Stimulated activated CD4-positive, alpha-beta T cell treated with anti-CD3 and anti-CD28 coated beads, Interleukin-4, amount 100 ng/mL, for 24 hours (primary cell): ENCODE results near the gene ZNF264.

ENCODE experiments used
- DNase-seq: peaks from one replicate; pipeline ENCODE4 v3.0.0-alpha.2; 2020

Gene ZNF264

DNA sequence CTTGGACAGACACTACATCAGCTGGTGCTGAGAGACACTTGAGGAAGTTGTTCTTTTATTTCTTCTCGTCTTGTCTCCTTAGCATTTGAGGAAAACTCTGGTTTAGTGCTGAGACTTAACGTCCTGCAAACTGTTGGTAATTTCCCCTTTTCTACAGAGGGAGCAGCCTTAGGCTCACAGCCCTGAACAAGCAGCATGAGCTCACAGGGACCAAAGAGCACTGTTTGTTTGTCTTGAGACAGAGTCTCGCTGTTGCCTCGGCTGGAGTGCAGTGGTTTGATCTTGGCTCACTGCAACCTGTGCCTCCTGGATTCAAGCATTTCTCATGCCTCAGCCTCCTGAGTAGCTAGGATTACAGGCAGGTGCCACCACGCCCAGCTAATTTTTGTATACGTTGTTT is 54.7 kb downstream of the ZNF264 start:
- no peak for DNase-seq

DNA sequence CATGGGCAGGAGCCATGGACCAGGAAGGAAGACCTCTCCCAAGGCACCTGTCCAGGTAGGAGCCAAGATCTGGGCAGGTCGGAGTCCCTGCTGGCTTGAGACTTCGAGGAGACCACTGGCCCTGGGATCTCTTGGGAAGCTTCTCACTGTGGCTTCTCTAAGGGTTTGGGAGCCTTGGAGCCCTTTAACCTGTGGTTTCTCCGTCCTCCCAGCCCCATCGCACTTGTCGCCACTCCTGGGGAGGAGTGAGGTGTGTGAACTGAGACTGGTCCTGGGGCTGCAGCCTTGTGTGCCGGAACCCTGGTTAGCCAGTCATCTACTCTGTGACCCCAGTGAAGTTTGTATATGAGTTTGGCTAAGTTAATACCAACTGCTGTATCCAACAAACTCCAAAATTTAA is 57.3 kb downstream of the ZNF264 start:
- no peak for DNase-seq

DNA sequence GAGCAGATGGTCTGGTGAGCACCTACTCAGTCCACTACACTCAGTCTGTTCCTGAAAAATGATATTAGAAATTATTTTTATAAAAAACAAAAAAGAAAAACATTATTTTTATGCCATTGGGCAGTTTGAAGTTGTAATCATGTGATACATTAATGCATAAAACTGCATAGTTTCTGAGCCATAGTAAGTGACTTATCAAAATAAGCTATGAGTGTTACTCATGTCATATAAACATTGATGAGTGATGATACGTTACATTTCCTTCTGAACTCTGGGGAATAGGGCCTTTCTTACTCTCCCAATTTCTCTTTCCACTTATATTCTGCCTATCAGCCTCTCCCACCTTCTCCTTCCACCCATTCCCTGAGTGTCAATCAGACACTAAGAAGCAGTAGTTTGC is 58.0 kb downstream of the ZNF264 start:
- no peak for DNase-seq

DNA sequence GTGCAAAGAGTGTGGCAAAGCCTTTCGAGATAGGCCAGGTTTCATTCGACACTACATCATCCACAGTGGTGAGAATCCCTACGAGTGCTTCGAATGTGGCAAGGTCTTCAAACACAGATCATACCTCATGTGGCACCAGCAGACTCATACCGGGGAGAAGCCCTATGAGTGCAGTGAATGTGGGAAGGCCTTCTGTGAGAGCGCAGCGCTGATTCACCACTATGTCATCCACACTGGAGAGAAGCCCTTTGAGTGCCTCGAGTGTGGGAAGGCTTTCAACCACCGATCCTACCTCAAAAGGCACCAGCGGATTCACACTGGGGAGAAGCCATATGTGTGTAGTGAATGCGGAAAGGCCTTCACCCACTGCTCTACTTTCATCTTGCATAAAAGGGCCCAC is 62.5 kb downstream of the ZNF264 start:
- peak; percentile 39 for DNase-seq

DNA sequence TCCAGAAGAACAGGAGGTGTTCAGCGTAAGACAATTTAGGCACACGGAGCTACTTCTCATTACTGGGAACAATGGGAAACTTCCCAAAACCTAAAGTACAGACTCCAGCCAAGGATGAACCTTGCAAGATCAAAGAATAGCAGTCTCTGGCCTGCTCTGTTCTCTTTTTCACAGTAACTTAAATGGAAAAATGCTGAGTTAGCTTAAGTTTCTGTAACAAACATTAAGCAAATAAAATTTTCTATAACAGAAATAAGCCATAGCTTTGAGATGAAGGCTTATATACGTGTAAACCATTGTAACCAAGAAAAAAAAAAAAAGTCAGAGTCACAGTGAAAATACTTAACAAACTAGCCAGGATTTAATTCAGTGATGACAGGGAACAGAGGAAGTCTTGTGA is 70.7 kb downstream of the ZNF264 start:
- DNase-seq: no peak

DNA sequence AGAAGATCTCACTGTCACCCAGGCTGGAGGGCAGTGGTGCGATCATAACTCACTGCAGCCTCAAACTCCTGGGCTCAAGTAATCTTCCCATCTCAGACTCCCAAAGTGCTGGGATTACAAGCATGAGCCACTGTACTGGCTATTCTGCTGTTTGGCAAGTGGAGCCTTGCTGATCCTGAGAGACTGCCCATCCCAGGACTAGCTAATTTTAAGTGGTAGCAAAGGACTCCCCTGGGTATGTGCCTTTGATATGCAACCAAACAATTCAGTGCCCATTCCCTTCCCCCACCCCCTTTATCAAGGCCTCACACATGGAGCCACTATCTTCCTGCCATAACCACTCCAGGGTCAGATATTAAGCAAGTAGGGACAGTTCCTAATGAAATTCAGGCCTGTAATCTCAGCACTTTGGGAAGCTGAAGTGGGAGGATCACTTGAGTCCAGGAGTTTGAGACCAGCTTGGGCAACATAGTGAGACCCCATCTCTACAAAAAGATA is 72.0 kb downstream of the ZNF264 start:
- no peak for DNase-seq

DNA sequence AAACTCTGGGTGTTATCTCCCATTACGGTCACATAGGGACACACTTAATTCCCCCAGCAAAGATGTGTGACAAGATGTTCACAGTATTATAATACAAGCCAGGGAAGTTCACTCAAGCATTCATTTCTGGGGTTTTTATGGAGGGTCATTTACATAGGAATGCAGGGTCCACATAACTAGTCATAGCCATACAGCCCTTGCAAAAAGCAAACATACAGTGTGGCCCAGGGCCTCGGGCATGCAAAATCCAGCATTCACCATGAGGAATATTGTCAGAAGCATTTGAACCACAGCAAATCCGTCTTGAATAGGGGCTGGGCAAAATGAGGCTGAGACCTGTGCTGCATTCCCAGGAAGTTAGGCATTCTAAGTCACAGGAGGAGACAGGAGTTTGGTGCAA is 76.0 kb downstream of the ZNF264 start:
- no peak for DNase-seq

DNA sequence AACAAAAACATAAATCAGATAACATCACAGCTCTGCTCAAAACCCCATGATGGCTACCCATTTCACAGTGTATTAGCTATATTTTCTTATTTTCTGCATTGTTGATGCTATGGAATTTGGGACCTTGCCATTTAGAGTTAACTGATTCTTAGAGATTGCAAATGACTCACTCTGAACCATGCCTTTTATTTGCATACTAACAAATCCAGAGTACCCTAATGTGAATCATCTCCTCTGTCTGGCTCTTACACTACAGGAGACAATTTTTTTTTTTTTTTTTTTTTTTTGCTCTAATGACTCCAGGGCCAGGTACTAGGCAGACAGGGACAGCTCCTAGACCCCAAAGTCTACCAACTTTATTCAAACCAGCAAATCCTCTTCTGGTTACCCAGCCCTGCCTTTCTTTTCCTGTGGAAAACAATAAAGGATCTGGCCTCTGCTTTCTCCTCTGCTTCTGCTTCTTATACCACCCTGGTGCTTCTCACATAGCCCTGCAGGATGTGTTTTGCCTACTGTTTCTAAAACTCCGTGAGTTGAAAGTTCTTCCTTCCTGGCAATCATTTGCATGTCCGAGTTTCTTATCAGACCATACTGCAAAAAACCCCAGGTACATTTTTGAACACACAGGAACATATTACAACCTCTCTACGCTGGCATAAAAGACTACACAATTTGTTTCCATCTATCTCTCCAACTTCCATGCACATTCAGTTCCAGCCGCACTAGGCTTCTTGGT is 78.4 kb downstream of the ZNF264 start:
- no peak for DNase-seq

DNA sequence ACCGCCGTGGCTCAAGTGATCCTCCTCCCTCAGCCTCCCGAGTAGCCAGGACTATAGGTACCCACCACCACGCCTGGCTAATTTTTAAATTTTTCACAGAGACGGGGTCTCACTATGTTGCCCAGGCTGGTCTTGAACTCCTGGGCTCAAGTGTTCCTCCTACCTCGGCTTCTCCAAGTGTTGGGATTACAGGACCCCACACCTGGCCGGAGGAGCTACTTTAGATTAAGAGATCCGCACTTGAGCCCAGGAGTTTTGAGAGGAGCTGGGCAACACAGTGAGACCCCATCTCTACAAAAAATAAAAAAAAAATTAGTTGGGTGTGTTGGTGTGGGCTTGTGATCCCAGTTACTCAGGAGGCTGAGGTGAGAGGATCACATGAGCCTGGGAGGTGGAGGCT is 80.0 kb downstream of the ZNF264 start:
- no peak for DNase-seq
